CD4-positive, alpha-beta T cell treated with Interleukin-10 for 1 hour (primary cell): Measurements from ENCODE around the gene KTN1.
A peak's percentile ranks its signal among the peaks of the same experiment; 100 is the strongest.

Experiments
- DNase-seq: peaks from one replicate; pipeline ENCODE4 v3.0.0-alpha.2; 2020

KTN1 gene

DNA sequence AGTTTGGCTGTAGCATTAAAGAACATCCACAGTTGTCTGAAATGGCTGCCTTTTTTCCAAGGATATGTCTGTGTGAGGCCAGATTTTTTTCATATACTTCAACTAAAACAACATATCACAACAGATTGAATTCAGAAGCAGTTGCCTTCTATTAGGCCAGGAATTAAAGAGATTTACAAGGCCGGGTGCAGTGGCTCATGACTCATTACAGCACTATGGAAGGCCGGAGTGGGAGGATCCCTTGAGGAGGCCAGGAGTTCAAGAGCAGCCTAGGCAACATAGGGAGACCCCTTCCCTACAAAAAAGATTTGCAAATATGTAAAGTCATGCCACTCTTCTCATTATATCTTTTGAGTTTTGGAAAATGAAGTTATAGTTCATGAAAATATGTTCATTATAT is 108.6 kb downstream of the KTN1 start:
- DNase-seq = no peak

DNA sequence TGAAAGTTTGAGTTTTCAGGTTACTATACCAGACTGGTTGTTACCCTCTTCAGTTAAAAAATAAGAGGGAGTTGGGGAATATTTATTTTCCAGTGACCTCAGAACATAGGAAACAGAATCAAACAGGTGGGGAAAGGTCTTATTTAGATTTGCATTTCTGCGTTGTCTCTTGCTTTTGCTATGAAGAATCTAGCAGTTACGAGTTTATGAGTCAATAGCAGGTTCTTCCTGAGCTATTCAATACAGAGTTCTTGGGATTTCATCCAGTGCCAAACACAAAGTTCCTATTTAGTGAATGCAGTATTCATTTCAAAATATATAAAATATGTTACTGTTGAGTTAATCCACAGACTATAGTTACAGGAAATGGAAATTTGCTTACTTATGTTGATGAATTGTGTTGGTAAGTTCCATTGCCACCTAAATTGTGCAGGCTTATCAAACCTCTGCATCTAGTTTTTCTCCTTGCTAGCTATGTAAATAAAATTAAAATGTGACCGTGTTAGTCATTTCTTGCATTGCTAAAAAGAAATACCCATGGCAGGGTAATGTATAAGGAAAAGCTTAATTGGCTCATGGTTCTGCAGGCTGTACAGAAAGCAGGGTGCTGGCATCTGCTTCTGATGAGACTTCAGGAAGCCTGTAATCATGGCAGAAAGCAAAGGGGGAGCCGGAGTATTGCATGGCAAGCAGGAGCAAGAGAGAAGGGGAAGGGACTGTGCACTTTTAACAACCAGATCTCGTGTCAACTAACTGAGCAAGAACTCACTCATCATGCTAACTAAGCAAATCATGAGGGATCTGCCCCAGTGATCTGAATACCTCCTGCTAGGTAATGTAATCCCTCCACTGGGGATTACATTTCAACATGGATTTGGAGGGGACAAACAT is 110.2 kb downstream of the KTN1 start:
- no peak for DNase-seq

DNA sequence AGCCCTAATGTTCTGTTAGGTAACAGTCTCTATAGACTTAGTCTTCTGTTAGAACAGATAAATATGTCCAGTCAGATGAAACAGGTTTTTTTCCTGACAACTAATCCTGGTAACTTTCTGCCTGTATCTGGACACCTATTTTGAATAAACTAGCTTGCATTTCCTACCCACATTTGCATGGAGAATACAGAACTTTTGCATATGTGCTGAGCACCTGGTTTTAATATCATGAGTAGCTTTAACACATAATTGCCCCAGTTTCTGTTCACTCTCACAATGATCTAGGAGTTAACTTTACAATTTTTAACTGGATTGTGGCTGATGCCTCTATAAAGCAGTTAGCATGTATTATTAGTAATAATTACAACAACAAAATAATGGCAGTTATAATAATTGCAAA is 111.7 kb downstream of the KTN1 start:
- no peak for DNase-seq

DNA sequence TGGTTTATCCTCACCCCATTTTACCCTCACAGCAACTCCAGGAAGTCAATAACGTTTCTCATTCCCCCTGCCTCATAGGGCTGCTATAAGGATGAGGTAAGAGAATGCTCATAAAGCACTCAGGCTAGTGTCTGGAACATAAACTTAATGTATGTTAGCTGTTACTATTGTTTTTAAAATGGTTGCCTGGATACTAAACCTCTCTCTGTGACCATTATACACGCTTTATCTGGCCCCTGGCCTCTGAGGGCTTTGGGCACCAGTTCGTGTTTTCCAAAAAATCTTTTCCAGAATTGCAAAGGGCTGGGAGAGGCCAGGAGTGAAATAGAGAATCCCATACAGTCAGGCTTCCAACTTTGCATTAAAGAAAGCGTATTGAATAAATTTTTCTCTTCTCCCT is 113.9 kb downstream of the KTN1 start:
- DNase-seq = no peak

DNA sequence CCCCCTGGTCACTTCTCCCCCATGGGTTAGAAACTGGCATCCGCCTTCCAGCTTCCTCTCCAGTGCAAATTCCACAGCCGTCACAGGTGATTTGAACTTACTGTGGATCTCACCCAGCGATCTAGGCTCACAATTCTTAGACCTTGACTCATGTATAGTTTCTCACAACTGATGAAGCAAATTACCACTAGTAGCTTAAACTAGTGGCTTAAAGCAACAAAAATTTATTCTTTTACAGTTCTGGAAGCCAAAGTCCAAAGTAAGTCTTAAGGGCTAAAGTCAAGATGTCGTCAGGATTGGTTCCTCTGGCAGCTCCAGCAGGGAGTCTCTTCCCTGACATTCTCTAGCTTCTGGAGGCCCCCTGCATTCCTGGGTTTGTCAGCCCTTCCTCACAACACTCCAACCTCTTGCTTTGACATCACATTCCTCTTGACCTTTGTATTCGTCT is 117.4 kb downstream of the KTN1 start:
- DNase-seq = no peak

DNA sequence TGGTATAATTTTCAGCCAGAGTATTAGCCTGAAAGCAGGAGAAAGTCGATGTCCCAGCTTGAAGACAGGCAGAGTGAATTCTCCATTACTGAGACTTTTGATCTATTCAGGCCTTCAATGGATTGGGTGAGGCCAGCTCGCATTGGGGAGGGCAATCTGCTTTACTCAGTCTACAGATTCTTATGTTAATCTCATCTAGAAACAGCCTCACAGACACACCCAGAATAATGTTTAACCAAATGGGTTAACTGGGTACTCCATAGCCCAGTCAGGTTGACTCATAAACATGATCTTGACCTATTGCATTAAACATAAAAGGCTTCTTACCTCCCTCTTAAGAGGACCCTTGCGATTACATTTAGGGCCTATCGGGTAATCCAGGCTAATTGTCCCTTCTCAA is 118.0 kb downstream of the KTN1 start:
- DNase-seq = no peak

DNA sequence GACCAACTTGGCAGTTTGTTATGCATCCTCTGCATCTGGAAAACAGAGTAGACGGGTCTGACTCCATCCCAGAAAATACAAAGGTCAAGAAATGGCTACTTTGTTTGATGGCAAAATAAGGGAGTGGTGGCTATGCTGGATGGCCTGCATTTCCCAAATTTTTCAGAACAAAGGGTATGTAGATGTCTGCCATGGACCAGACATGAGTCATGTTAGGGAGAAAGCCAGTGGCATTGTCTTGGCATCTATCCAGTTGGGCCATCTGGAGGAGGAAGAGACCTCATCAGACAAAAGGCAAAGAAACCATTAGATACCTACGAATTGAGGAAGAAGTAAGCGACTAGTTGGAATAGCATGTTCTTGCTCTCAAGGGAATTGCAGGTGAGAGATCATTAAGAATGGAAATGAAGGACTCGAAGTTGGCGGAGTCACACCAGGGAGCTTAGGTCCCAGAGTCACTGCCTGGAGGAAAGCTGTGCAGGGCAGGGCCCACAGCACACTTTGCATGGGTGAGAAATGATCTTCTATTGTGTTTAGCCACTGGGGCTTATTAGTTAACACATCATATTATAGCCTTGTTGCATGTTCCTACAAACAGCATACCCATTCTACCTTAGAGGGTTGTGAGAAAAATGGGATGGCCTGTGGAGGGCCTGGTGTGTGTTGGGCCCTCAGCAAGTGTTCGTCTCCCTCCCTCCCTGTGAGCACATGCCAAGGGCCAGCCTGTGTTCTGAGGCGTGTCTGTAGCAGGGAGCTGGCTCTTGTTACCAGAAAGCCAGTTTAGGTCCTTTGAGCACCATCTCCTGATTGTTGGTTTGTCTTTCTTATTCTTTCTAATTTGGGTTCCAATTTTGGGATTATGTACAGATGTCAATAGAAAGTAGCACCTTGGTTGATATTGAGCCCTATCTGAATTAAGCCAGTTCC is 119.4 kb downstream of the KTN1 start:
- no peak for DNase-seq

DNA sequence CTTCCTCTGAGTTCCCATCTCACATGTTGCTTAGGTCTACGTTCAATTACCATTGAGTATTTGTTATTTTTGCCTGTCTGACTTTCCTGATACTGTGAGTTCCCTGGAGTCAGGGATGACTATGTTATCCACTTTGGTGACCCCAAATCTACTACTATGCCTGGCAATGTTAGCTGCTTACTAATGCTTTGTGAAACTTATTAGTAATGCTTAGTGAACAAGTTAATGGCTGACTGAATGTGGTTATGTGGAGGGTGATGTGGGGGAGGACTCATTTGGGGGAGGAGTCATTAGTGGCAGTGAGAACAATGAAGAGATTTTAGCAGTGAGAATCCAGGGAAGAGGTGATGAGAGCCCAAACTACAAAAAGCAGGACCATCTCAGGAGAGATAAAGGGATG is 121.6 kb downstream of the KTN1 start:
- DNase-seq = no peak

DNA sequence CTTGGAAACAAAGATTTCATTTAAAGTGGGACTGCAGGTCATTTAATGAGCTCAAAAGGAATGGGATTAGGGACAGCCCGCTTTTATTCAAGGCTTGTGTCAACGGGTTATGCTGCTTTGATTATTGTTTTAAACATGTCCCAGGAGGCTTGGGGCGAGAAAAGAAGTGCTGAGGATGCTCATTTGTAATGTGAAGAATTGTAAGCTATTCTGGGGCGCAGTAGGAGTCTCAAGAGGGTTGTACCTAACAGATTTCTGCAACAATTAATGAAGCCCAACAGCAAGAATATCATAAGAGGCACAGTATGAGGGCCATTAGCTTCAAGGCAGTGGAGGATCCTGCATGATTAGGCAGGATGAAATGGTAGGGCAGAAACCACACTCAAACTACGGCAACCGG is 122.5 kb downstream of the KTN1 start:
- no peak for DNase-seq

DNA sequence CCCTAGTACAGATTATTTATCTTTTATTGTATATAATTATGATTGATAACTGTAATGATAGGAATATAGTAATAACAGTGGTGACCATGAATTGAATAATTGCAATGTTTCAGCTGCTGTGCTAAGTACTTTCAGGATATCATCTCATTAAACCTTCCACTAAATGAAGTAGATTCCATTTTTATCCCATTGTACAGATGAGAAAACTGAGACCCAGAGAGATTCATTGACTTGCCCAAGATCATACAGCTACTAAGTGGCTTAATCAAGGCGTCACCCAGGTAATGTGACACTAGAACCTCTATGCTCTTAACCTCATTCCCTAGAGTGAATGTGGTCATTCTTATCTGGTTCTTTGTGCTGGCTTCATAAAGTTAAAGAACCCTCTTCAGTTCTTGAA is 124.6 kb downstream of the KTN1 start:
- DNase-seq = no peak

DNA sequence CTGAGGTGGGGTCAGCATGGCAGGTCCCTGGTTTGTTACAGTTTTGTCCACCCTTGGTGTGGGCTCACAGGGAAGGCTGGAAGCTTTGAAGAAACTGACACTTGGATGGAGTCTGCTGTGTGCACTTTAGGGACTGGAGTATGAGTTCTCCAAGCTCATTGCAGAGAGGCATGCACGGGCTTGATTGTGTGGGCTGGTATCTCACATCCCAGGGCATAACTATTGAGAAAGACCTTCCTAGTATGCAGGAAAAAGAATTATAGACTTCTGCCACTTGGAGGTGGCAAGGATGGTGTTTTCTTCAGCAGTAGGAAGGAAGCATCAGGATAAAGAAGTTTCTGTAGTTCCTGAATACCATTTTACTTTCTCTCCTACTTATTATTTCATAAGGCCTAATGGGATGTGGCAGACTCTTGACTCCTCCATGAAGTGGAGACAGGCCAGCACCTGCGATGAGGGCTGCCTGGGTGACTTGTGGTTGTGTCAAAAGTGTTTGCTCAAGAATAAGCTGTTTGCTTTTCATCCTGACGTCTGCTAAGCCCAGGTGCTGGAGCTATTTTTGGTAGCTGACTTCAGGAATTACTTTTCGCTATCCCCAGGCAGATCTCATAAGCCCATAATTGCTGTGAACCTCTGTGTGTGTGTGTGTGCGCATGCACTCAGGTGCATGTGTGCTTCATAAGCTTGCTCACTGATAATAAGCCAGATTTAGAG is 125.8 kb downstream of the KTN1 start:
- DNase-seq = no peak

DNA sequence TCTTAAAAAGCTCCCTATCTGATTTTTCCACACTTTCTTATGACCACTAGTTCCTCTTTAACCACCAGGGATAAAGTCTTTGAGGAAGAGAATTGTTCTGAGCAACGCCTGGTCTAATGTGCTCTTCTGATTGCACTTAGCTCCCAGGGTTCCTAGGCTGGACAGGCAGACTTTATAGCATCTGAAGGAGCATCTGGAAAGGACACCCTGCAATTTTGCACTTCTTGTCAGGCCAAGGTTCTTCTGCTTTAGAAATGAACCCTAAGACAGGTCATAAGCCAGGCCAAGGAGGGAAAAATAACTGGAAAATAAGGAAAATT is 126.3 kb downstream of the KTN1 start:
- no peak for DNase-seq

DNA sequence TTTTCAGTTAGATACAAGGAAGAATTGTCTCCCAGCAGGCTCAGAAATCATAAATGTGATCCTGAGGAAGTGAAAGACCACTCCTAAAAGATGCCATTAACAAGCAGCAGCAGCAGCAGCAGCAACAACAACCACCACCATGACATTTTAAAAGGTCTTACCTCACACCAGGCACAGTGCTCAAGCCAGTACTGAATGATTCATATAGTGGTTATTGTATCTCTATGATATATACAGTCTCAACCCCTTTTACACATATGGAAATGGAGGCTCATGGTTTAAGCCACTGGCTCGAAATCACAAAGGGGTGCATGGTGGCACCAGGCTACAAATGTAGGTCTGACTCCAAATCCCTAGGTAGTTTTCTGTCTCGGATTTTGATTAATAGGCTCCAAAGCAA is 126.9 kb downstream of the KTN1 start:
- no peak for DNase-seq

DNA sequence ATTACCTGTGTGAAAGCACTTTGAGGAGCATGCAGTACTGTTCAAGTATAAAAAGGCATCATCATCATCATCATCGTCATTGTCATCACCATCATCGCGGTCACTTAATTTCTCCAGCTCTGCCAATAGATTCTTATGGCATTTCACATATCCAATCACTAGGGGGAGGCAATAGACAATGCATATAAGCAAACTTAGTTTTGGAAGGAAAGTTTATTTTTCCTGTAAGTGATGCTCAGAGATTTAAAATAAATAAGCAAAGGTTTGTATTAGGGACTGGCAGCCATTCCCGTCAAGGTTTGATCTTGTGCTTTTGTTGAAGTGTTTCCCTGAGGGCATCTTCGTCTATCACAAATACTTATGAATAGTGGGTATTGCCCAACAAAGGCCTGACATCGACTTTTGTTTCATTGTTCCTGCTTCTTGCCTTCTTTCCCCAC is 127.4 kb downstream of the KTN1 start:
- DNase-seq = peak; percentile 24

DNA sequence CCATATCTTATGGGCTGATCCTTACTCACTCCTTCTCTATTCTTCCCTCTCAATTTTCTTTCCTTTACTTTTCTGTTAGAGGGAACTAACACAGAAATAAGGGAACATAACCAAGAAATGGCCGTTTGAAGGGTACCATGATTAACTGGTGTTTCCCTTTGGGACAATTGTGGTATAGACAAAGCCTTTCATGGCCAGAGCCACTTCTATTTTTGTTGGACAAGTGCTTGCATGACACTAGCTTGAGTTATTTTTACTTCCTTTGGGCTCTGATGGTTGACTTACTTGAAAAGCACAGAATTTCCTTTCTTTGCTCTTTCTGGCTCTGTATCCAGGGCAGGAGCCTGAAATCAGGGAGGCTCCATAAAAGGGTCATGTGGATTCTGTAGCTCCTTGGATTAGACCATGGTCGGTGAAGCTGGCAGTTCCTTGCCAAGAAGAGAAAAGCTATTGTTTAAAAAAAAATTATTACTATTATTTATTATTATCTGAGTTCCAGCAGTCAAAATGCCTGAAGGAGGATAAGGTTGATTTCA is 130.6 kb downstream of the KTN1 start:
- no peak for DNase-seq

DNA sequence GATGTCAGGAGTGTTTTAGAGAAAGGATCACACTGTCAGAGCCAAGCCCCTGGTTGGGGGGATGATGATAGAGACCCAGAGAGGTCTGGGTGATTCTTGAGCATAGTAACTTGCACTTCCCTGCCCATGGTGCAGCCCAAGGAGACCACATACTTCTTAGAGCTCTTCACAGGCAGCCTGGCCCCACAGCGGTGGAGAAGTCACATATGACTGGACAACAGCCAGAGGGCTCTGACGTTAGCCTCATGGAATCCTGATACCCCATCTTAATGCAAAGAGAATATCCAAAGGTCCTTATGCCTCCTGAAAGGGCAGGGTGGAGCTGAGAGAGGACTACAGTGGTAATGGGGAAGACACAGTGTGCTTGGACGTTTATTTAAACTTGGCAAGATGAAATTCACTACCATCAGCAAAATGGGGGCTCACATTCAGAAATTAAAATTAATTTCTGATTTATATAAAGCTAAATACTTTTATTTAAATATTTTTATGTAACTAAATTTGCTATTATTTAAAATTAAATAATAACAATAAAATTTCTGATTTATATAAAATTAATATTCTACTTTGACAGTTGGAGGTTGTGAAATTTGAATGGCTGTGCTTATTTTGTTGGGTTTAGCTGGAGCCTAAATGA is 131.3 kb downstream of the KTN1 start:
- no peak for DNase-seq

DNA sequence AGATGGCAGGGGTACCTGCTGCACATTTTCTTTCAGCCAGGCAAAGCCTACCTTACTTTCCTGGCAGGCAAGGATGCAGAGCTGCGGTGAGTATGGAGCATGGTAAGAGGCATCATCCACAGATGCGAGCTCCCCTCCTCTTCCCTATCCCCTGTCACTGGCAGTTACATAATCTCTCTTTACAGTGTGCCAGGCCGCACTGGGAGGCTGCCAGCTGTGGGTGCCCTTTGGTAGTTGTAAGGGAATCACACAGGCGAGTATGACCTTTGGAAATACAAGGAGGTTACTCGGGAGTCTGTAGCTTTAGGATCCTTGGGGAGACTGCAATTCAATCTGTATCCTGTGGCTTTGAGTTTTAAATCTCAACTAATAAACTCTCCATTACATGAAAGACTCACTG is 132.5 kb downstream of the KTN1 start:
- no peak for DNase-seq

DNA sequence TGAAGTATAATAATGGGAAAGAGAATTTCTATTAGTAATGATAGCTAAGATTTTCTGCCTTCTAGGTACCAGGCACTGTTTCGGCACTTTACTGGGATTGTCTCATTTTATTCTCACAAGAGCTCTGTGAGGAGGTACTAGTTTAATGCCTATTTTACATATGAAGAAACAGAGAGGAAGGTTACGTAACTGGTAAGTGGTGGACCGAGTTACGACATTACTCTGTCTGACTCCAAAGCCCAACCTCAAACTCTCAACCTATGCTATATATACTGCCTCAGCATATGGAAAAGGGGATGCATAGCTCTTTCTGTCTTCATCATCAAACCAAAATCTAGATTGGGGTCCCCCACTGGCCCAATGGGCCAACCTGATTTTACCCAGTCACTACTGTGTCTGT is 133.5 kb downstream of the KTN1 start:
- DNase-seq = no peak

DNA sequence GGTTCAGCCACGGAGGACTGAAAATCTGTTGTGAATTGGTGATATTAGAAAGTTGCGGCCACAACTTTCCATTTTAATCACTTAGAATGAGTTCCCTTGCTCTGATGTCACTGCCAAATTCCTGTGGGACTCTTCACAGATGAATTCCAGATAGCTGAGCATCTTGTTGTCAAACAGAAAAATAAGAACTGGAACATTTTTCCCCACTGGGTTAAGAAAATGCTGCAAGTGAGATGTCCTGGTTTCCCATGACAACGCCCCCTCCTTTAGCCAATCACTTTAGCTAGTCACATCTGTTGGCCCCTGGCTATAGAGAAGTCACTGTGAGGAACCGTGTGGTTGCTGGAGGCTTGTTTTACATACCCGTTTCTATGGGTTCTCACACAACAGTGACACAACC is 135.9 kb downstream of the KTN1 start:
- no peak for DNase-seq

DNA sequence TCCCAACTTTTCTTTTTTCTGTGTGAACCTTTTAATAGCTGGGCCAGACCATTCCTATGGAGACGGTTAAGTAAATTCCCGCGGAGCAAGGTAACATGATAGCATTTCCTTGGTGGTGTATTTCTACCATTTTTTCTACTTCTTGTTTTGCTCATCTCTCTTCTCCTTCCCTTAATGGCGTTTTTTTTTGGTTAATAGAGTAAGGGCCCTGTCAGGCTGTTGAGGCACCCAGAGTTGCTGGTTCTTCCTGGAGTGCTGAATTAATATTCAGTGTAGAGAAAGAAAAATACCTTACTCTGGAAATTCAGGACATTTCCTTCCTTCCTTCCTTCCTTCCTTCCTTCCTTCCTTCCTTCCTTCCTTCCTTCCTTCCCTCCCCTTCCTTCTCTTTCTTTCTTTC is 137.6 kb downstream of the KTN1 start:
- no peak for DNase-seq

DNA sequence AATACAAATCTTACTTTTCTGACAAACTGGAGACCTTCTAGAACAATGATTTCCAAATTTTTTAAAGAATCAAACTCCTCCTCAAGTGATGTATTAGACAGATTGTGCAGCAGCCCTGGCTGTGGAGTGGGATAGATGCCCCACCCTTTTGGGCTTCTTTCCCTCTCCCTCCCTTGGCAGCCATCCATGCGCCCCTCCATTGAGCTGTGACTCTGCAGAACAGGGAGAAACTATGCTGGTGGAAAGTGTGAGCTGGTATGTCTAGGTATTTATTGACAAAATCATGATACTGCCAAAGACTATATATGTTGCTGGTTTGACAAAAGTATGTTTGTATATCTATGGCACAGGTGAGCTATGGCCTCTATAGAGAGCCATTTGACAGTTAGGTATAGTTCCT is 138.5 kb downstream of the KTN1 start:
- DNase-seq = no peak

DNA sequence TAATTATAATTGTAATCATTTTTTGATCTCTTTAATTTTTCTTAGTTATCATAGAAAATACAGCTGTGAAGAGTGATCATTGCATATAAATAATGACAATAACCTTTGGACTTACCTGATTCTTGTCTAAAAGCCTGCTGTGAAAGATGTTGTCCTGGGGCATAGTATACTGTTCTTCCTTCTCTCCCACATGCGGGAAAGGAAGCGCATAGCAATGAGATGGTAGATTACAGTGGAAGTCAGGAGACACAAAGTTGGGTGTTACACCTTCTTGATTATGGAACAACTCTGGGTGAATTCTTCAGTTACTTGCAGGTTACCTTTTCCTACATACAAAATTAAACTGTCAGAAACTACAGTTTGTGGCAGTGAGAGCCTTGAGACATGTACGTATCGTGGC is 140.8 kb downstream of the KTN1 start:
- DNase-seq = no peak

DNA sequence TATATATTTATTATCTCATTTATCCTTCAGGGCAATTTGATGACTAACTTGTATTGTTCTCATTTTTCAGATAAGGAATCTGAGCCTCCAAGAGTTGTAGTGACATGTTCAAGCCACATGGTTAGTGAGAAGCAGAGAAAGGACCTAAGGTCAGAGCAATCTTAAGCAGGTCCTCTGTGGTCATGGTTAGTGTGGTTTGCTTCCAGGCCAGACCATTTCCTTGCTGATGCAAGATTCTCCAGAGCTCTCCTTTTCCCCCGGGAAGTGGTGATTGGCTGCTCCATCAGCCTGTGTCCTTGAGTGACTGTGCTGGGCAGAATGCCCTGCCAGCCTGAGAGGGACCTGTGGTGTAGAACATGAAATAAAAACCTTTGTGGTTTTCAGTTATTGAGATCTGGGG is 141.3 kb downstream of the KTN1 start:
- no peak for DNase-seq
